Gastroesophageal sphincter (tissue), 3 donors: ENCODE measurements around the gene PPIF.

Source experiments
- POLR2A ChIP-seq, 2 donors: fragments of 450-650 bp; IDR thresholded peaks; one replicate each; pipeline ENCODE4 v1.6.1; 2017; ENCODE audit warnings: antibody characterized with exemption in 2 of 2, mild to moderate bottlenecking in 2 of 2, moderate library complexity in 1 of 2
- POLR2AphosphoS5 ChIP-seq: sonication (generic); formaldehyde crosslinking; IDR thresholded peaks from one replicate; pipeline ENCODE4 v1.6.1; 2017; ENCODE audit warnings: antibody characterized with exemption
- TF ChIP-seq, protein P1 (sequence below), 4 experiments: fragments of 200-600 bp in 2 of 4; fragments of 450-650 bp in 2 of 4; sonication (generic) in 1 of 4; IDR thresholded peaks; one replicate each; pipeline ENCODE4 v1.5.1; 2017 to 2019; ENCODE audit warnings: antibody characterized with exemption in 4 of 4, mild to moderate bottlenecking in 2 of 4, moderate library complexity in 2 of 4

DNA sequence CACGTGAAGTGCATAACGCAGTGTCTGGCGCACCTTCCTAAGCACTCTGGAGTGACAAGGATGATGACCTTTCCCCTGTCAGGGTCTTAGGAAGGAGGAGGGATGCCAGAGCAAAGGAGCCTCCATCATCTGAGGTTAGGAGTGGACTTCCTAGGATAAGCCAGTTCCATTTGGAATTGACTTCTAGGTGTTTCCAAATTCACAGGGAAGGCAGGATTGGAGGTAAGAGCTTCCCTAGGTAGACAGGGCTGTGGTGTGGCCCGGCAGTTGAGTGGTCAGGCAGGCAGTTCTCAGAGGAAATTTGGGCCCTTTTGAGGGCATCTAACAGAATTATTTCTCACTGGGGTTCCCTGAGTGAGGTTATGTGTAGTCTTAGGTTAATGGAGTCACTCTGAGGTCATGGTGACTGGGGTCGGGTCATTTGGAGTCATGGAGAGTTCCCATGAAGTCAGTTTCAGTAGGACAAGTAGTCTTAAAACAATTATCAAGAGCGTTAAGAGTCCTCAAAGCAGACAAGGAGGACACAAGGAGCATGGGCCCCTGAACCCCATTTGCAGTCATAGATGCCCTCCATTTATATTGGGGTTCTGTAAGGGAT, 8.2 kb downstream of the PPIF start:
- TF ChIP-seq POLR2AphosphoS5 (no peak), POLR2A (IDR thresholded peaks at IDR 0.05) (no peak)
- TF ChIP-seq, protein P1, sequence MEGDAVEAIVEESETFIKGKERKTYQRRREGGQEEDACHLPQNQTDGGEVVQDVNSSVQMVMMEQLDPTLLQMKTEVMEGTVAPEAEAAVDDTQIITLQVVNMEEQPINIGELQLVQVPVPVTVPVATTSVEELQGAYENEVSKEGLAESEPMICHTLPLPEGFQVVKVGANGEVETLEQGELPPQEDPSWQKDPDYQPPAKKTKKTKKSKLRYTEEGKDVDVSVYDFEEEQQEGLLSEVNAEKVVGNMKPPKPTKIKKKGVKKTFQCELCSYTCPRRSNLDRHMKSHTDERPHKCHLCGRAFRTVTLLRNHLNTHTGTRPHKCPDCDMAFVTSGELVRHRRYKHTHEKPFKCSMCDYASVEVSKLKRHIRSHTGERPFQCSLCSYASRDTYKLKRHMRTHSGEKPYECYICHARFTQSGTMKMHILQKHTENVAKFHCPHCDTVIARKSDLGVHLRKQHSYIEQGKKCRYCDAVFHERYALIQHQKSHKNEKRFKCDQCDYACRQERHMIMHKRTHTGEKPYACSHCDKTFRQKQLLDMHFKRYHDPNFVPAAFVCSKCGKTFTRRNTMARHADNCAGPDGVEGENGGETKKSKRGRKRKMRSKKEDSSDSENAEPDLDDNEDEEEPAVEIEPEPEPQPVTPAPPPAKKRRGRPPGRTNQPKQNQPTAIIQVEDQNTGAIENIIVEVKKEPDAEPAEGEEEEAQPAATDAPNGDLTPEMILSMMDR (IDR thresholded peaks at IDR 0.05) = no peak
